Caki2 (cell line): ENCODE results near the gene RIMBP2. TPM values are rescaled to one million over a fixed set of nuclear protein-coding genes. Genes with fewer than 3 reads are reported as not detected.

Experiments
- DNase-seq: peaks from one replicate; pipeline ENCODE4 v3.0.0-alpha.2; 2015; ENCODE audit warnings: low read depth
- in situ Hi-C: cut with HindIII; loops from 2 replicates; pipeline ENCODE4 v1.10.0; 2016; ENCODE audit warnings: low sequenced_read_pairs, low pct_unique_long_range_greater_than_20kb, mixed read lengths
- total RNA-seq: library from RNA; depleted of rRNA; stranded (reverse); fragments of >200 nt; shearing (Covaris generic); gene quantifications from 2 replicates; pipeline ENCODE4 v1.2.3, GENCODE V29; 2014; ENCODE audit warnings: low replicate concordance

Gene RIMBP2
- total RNA-seq, 1 experiment from 2014 or later = not detected

GRCh38 chr12:130382818-130383217 is 333.3 kb downstream of the RIMBP2 start:
- DNase-seq = no peak
- in situ Hi-C loops = no loop called here

GRCh38 chr12:130375296-130376287 is 340.5 kb downstream of the RIMBP2 start:
- in situ Hi-C loops = no loop called here
- no peak for DNase-seq

- in situ Hi-C loops = no loop called here
Measured at GRCh38 chr12:130374083-130374482, 342.0 kb downstream of the RIMBP2 start.

DNA sequence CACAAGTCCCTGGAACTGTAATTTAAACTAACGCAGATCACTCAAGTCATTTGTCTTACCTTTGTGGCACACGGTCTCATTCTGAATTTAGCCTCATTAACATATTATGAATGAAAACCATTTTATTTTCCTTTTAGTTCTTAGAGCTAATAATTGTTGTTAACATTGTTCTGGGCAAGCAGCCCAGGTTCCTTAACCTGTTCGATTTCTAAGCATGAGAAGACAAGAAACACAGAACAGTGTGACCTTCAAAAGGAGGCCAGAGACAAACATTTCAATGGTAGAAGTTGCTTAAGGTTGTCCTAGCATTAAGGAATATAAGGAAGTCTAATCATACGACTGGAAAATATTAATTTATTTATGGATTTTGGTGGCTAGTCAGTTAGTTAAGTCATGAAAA is 343.2 kb downstream of the RIMBP2 start:
- in situ Hi-C loops = no loop called here
- no peak for DNase-seq

More at GRCh38 chr12:130374083-130374482, 342.0 kb downstream of the RIMBP2 start:
- no peak for DNase-seq

- DNase-seq = no peak
- in situ Hi-C loops = no loop called here
Measured at GRCh38 chr12:130371296-130371695, 344.8 kb downstream of the RIMBP2 start.

DNA sequence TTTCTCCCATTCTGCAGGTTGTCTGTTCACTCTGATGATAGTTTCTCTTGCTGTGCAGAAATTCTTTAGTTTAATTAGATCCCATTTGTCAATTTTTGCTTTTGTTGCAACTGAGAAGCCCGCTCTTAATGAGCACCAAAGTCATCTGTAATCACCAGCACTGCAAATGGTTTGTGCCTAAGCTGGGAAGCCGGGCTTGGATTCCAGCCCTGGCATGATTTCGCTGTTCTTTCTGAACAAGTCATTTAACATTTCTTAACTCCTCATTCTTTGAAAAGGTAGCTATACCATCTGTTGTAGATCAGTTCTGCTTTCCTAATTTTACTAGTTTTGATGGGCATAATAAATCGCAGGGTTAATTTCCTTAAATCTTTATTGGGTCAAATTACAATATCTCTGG is 346.3 kb downstream of the RIMBP2 start:
- in situ Hi-C loops = no loop called here
- DNase-seq = no peak

GRCh38 chr12:130367523-130367922 is 348.6 kb downstream of the RIMBP2 start:
- no peak for DNase-seq
- in situ Hi-C loops = no loop called here

DNA sequence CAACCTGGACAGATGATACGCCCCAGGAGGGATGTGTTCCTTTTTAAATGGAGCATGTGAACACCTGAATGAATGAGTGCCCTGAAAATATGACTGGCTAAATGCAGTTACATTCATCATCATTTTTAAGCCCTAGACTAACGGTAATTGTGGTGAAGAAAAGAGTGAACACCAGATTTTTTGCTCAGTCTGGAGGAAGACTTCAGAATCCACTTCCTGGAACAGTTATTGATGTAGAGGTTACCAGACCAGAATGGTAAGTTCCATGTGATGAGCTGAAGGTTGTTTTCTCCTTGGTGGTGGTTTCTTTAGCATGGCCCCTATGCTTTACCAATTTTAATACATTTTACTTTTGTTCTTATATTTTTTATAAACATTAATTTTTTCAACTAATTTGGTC is 349.1 kb downstream of the RIMBP2 start:
- in situ Hi-C loops = no loop called here
- no peak for DNase-seq

GRCh38 chr12:130366159-130366558 is 349.9 kb downstream of the RIMBP2 start:
- in situ Hi-C loops = no loop called here
- DNase-seq = no peak

- no peak for DNase-seq
- in situ Hi-C loops = no loop called here
Measured at GRCh38 chr12:130364578-130364977, 351.5 kb downstream of the RIMBP2 start.

DNA sequence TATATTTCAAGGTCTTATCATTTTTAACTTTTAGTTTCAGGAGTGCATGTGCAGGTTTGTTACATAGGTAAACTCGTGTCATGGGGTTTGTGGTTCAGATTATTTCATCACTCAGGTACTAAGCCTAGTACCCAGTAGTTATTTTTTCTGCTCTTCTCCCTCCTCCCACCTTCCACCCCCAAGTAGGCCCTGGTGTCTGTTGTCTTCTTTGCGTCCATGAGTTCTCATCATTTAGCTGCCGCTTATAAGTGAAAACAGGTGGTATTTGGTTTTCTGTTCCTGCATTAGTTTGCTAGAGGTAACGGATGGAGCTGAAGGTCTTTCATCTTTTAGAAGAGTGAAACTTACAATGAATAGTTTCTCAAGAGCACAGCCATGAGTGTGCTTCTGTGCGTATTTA is 354.0 kb downstream of the RIMBP2 start:
- in situ Hi-C loops = no loop called here

GRCh38 chr12:130357729-130358330 is 358.3 kb downstream of the RIMBP2 start:
- in situ Hi-C loops = no loop called here
- DNase-seq = no peak

More for the DNA sequence above, 354.0 kb downstream of the RIMBP2 start:
- DNase-seq = no peak

- in situ Hi-C loops = no loop called here
- no peak for DNase-seq
Measured at GRCh38 chr12:130357241-130357640, 358.9 kb downstream of the RIMBP2 start.

- no peak for DNase-seq
Measured at GRCh38 chr12:130356222-130356621, 359.9 kb downstream of the RIMBP2 start.

GRCh38 chr12:130354407-130354806 is 361.7 kb downstream of the RIMBP2 start:
- DNase-seq = no peak
- in situ Hi-C loops = no loop called here

More at GRCh38 chr12:130356222-130356621, 359.9 kb downstream of the RIMBP2 start:
- in situ Hi-C loops = no loop called here

- in situ Hi-C loops = no loop called here
- DNase-seq = no peak
Measured at GRCh38 chr12:130353081-130353480, 363.0 kb downstream of the RIMBP2 start.

DNA sequence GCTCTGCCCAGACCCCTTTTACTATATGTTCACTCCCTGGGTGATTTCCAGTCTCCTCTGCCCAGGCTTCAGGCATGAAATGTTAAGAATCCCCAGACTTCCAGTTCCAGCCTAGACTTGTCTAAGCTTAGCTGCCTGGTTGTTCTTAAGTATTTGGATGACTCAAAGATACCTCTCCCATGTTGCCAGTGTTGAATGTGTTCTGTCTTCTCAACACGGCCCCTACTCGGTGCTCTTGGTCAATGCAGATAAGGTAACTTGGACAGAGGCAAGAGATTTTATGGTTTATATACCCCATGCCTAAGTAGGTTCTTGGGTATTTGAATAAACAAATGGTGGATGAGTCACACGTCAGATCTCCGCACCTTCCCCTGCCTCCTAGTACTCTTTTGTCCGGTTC is 364.8 kb downstream of the RIMBP2 start:
- DNase-seq = no peak
- in situ Hi-C loops = no loop called here

DNA sequence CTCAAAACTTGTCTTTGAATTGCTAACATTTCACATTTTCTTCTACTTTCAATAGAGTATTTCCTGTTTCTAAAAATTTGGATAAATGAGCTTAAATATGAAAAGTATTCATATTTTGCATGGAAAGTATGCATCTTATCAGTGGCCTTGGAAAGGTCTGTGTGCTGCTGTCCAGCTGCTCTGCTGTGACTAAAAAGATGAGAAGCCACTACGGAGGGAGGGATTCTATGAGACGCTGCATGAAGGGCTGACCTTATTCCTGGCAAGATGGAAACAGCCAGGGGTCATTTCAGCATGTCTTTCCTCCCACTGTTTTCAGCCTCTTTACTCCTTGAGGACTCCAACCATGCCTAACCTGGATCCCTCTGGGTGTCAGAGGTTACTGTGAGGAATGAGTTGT is 365.4 kb downstream of the RIMBP2 start:
- no peak for DNase-seq
- in situ Hi-C loops = no loop called here

GRCh38 chr12:130347588-130347987 is 368.5 kb downstream of the RIMBP2 start:
- in situ Hi-C loops = no loop called here
- DNase-seq = no peak
